HG03378 (cell line): ENCODE measurements around the gene SLX4IP.
A peak's percentile ranks its signal among the peaks of the same experiment; 100 is the strongest.

ENCODE experiments used
- ATAC-seq: cut with Tn5 transposase; IDR thresholded peaks from one replicate; pipeline ENCODE4 v1.9.1; 2021; ENCODE audit warnings: mild to moderate bottlenecking, moderate library complexity; ENCODE audit not compliant: unreplicated experiment

The SLX4IP gene

DNA sequence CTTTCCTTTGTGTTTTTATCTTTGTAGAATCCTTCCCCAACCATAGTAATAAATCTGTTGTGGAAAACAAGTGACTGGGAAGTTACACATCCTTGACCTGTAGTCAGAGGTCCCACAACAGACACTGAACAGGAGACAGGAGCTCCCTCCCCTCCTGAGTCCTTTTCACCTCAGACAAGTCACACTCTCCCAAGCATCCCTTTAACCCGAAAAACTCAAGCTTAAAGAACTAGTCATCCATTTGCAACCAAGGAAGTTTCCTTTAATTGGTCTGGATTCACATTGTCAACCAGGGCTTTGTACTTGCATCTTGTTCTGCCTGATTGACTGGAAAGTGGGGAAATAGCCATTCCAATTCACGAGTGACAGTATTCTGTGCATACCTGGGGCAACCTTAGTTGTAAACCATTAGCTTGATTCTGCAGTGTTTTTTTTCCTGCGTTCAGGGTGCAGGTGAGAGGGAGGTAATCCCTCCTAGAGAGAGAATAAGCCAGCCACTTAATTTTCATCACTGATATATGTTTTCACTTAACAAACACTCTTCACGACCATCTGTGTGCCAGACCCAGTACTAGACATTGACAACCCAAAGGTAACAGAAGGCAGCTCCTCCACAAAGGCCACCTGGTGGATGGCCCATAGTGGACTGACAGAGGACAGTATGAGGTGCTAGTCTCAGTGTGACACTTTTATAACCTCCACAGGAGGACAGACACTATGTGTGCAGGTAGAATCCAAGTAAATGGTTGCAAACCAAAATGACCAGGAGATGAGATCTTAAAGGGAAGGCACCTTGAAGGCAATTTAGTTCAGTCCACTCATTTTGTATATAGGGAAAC, 112.4 kb downstream of the SLX4IP start:
- no peak for ATAC-seq

DNA sequence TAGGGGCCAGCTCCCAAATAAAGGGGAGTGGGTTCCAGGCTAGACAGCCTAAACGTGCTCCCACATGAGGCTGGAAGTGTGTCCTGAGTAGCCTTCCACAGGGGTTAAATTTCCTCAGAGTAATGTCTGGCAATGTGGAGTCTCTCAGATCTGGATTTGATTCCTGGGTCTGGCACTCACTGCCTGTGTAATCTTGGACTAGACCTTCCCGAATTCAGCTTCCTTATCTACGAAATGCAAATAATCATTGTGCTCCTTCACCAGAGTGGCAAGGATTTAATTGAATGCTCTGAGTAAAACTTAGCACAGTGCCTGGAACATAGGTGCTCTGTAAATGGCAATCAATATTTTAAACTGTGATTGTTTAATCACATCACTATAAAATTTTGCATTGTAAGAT, 114.4 kb downstream of the SLX4IP start:
- no peak for ATAC-seq

DNA sequence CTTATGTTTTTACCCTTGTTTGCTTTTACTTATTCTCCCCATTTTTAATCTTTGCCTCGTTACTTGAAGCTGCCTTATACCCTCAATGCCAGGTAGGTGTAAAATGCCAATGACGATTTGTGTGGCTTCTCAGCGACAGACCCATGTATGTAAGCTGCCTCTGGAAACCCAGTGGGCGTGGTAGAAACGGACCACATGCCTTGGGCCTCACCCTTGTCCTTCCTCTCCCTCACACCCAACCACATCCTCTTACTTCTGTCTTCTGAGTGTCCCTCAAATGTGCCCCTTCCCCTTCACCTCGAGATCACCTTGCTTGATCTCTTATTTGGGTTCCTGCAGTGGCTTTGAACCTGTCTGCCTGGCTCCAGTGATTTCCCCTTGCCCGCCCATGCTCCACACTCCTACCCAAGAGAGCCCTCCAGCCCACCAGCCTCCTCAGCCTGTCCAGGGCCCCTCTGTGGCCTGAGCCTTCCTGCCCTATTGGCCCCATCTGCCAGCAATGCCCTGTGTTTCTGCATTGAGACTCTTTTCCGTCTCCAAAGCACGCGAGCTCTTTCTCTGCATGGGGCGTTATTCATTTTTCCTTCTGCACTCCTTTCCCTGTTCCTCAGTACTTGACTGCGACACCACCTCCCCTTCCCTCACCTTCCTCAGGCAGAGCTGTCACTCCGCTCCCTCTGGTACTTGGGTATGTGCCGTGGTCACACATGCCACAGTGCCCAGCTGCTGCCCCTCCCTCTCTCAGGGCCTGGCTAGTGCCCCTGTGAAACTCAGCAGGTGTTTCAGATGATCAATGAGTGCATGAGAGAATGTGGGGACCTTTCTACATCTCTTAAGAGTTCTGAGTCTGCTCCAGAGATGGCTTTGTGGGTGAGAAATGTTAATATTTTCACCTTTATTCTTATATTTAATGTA, 115.4 kb downstream of the SLX4IP start:
- ATAC-seq = no peak

DNA sequence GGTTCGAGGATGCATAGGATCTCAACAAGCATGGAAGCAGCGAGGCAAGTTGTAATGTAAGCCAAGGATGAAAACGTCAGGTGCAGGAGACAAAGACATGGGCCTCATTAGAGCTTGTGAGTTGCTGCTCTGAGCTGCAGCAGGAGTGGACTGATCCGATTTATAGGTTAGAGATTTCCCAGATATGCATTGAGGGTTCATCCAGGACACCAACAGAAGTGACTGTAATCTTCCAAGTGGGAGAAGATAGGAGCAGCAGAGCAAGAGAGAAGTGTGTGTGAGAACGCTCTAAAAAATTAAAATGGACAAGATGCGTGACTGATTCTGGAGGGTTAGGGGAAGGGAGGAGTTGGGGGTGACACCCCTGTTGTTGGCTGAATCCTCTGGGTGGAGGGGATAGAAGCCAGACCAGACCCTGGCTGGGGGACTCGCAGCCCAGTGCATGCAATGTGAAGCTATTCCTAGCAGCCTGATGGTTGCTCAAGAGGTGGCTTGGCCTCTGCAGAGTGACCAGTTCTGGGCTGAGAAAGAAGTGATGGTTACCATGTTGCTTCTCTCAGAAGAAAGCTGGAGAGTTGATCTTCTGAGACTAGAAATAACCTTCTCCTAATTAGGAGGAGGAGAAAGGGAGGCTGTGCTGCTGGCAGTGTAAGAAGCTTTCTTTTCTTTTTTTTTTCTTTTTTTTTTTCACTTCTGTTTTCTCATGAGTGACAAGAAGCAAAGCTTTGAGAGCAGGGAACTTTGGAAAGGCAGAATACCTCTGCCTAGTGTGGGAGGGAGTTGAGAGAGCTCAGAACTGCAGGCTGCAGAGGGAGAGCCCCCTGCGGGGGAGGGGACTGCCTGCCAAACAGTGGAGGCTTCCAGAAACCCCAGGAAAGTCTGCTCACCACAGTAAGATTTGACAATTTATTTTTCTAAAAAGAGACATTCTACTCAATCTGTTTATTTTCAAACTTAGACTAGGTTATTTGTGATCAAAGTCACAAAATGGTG, 116.9 kb downstream of the SLX4IP start:
- ATAC-seq = peak; percentile 83

DNA sequence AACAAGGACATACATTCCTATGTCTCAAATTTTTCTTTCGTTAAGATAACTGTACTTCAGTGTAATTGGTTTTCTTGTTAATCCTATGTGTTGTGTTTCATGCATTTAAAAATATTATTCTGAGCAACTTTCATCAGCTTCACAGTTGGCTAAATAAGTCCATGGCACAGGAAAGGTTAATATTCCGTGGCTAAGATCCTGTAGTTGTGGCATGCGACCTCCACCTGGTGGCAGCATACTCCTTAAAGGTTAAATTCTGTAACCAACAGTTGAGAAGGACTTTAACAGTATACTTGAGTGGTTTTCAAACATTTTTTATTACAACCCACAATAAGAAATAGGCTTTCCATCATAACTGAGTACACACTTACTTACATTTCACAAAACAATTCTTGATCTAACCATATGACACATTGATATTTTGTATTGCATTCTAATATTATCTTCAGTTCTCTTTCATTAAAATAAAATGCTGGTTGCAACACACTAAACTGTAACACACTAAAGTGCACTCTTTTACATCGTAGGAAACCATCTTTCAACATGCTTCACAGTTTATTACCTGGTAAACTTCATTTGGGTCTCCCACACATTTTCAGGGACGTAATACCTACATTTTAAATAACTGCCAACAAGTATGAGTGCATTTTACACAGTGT, 118.3 kb downstream of the SLX4IP start:
- no peak for ATAC-seq

DNA sequence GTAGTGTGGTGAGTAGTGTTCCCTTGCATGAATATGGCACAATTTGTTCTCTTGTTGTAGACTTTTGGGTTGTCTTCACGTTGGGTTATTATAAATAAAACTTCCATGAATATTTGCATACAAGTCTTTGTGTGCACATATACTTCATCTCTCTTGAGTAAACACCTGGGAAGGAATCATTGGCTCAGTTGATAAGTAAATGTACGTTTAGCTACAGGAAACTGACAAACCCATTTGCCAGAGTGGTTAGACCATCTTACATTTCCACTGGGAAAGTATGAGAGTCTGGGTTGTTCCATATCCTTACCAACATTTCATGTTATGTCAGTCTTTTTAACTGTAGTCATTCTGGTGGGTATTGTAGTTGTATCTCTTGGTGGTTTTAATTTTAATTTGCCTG, 119.2 kb downstream of the SLX4IP start:
- ATAC-seq = no peak

DNA sequence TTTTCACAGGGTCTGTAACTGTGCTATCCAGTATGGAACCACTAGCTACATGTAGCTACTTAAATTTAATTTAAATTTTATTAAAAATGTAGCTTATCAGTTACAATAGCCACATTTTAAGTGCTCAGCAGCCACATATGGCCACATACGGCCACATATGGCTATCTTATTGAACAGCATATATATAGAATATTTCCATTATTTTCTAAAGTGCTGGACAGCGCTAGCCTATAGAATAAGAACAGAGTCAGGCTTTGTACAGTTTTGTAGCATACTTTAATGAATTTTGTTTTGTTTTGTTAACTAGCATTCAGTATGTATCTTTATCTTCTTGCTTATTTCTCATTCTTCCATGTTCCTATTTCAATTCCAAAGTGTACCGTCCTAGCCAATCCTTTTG, 120.3 kb downstream of the SLX4IP start:
- ATAC-seq = no peak

DNA sequence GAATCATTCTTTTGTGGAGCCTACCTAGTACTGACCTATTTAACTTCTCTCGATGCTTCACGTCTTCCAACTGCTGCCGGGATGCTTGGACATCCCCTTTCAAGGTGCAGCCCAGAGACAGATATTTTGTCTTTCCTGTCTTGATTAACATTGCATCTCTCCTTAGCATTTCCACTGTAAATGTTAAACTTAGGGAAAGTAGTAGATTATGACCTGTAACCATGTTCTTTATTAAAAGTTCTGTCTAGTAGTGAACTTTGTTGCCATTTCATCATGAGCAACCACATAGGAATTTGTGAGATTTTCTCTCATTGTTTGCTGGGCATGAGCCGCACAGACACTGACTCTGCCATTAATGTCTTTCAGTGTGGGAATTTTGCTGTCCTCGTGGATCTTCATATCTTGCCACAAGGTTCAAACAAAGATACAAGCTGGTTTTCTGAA, 120.8 kb downstream of the SLX4IP start:
- no peak for ATAC-seq

DNA sequence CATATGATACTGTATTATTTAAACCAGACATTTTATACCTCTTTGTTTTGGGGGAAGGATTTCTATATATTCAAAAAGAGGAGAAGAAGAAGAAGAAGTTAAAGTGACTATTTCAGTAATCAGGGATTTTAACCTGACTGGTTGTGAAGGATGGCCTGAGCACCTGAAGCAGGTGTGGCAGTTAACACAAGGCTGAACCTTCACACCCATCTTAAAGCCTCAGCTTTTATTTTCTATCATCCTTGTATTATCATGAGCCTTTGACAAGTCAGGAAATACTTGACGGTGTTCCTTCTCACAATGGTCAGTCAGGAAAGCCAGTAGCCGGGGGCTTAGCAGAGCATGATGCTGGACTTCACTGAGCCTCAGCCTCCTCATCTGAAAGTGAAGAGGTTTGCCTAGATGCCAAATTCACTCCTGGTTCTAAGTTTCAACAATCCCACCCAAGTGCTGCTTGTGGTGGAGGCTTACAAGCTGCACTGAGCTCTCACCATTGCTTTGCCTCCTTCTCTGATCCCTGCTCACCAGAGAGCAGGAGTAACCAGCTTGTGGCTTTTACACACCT, 121.5 kb downstream of the SLX4IP start:
- no peak for ATAC-seq

DNA sequence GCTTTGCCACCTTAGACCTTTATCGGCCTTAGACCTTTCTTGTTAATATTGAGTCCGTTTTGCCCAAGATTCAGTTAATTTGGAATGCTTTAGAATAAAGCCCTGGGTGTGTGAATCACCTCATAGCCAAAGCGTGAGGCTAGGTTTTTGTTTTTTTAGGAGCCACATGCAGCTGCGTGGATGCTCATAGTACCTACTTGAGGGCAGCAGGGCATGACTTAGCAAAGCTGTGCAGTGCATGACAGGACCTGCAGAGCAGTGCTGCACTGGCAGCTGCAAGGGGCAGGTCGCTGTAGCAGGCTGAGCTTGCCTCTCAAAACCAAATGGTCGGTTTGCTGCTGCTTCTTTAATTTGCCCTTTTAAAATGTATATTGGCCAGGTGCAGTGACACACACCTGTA, 122.6 kb downstream of the SLX4IP start:
- no peak for ATAC-seq

DNA sequence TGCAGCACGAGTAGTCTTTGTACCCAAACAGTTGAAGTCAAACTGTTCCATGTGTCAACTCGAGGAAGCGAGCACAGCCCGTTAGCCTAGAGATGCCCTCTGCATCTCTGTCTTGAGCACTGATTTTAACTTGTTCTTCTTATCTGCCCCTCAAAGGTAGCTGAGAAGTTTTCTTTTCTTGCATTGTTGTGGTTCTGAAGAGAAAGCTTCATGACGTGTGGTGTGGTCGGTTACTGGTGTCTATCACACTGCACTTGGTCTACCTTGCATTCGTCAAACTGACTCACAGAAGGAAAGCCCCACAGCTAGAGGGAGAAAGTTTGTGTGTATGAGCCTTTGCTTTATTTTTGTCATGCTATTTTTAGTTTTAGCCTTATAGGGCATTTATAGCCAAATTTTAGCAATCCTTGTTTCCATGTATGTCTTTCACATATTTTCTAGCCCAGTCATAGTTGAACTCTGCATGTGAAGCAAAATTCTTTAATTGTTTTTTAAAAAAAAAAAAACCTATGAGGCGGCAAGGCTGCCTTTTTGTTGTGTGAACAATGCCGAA, 123.6 kb downstream of the SLX4IP start:
- peak; percentile 76 for ATAC-seq

DNA sequence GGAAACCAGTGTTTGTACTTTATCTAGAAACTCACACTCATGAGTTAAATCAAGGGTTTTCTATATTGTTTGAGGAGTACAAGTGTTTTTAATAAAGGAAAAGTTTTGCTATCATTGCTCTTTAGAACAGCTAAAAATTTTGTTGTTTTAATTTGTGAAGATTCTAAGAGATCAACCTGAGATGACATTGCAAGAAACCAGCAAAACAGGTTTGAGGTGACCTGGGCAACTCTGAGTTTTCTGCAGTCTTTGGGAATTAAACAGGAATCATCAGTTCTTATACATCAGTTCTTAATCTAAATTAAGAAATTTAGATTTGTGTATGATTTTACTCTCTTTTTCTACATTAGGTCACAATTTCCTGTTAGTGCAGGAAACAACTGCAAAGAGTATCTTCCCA, 124.2 kb downstream of the SLX4IP start:
- no peak for ATAC-seq

DNA sequence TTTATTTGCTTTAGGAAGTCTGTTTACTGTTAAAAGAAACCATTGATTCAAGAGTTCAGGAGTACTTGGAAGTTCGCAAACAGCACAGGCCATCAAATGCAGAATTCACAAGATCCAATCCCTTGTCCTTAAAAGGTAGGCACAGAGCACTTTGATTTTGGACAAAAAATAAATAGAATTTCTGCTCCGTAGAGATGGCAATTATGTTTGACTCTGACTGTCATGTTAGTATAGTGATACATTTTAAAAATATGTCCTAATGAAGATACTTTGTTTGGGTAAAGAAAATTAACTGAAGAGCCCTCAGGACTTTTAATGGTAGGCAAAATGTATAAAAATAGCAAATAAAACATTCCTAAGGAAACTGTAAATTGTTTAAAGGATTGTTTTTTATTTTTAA, 125.6 kb downstream of the SLX4IP start:
- ATAC-seq = no peak

DNA sequence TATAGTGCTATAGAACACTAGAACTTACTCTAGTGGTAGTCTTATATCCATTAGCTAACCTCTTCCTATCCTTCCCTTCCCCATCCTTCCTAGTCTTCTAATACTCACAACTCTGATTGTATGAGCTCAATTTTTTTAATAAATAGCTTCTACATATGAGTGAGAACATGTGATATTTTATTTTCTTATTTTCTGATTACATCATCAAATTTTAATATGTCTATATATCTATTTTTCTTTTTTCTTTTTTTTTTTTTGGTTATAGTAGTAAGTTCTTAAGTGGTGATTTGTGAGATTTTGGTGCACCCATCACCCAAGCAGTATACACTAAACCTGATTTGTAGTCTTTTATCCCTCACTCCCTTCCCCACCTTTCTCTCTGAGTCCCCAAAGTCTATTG, 126.2 kb downstream of the SLX4IP start:
- ATAC-seq = no peak

DNA sequence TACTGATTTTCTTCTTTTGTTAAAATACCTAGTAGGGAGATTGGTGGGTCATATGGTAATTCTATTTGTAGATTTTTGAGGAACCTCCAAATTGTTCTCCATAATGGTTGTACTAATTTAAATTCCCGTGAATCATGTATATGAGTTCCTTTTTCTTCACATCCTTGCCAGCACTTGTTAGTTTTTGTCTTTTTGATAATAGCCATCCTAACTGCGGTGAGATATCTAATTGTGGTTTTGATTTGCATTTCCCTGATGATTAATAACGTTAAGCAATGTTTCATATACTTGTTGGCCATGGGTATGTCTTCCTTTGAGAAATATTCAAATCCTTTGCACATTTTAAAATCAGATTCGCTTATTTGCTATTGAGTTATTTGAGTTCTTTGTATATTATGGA, 127.8 kb downstream of the SLX4IP start:
- no peak for ATAC-seq

DNA sequence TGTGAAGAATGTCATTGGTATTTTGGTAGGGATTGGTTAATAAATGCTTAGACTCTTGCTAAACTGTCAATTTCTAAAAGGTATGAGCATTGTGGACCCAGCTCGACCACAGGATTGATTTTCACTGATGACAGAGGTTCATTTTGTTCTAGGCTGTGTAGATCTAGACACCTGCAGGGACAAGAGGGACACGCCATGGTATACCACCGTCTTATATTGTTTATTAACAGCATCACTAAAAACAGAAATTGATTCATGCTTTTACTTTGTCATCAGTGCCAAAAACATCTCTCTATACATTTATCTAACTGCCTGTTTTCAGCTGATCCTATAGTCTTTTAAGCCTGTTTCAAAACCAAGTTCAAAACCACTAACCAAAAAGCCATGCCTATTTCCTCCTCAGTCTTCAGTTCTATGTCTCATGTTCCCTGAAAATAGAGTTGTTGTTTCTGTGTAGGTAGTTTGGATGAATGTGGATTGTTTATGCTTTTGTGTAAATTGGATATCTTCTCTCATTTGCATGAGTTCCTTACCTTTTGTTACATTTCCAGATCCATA, 128.9 kb downstream of the SLX4IP start:
- no peak for ATAC-seq

DNA sequence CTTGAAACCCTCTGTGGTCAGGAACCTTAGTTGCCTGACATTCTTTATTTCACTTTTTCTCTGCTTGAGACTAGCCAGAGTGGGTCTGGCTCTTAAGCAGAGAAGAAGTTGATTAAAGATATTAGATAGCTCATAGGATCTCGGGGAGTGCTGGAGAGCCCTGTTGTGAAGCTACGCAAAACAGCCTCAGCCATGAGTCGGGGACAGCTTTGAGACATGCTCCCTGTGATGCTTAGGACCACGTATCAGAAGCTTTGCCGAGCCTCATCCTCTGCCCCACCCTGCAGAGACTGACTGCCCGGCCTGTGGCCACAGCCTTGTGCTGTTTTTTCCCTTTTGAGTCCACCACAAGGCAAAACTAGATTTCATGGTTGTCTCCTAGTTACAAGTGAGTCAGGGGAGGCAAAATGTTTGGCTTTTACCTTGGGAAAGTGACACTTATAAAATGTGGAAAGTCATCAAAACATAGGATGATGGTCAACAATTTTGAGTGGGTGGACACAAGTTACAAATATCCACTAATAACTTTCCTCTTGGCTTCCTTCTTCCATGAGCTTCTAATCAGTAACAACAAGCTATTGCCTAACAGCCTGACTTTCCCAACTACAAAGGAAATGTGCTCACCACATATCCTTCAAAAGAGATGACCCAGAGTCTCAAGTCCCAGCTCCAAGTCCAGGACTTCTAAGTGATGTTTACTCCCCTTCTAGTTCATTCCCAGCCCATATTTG, 130.3 kb downstream of the SLX4IP start:
- ATAC-seq = no peak
